HCT116 (cell line): ENCODE measurements around the gene STRADA. TPM values are rescaled to one million over a fixed set of nuclear protein-coding genes. Genes with fewer than 3 reads are reported as not detected.

ENCODE experiments used
- ATAC-seq: fragments of 200-7000 bp; cut with Tn5 transposase; 2 replicates; pipeline ENCODE4 v1.9.1; 2020; ENCODE audit warnings: mild to moderate bottlenecking, moderate library complexity
- BruUV-seq: library from RNA; stranded (reverse); fragments of 400-500 nt; replicated peaks from 2 replicates; lab custom pipeline; 2021; lab: Mats Ljungman, UMichigan
- CTCF ChIA-PET: fragments of 300-600 bp; sonication (Branson Sonifier 250); formaldehyde crosslinking; loops from one replicate; lab custom pipeline; 2021; ENCODE audit warnings: antibody characterized with exemption; lab: Charles Lee
- POLR2A ChIA-PET: fragments of 300-600, 350-600 bp; sonication (Branson Sonifier 250); formaldehyde crosslinking; loops from one replicate; lab custom pipeline; 2021; ENCODE audit warnings: antibody characterized with exemption; lab: Charles Lee
- RAD21 ChIA-PET, 2 experiments: fragments of 300-600 bp; sonication (Branson Sonifier 250); formaldehyde crosslinking; loops; one replicate each; lab custom pipeline; 2023; ENCODE audit warnings: low total read pairs in 2 of 2; ENCODE audit not compliant: uncharacterized antibody in 2 of 2, unreplicated experiment in 2 of 2, low non-redundant PET in 1 of 2; lab: Charles Lee
- DNase-seq: peaks from one replicate; pipeline ENCODE4 v3.0.0-alpha.2; 2010; ENCODE audit warnings: low read depth, low spot score
- H2AFZ ChIP-seq: fragments of 200-600 bp; shearing (Covaris generic), sonication (generic); 2 replicates; pipeline ENCODE4 v1.6.1; 2017; ENCODE audit warnings: low read depth, mixed run types, mixed read lengths, antibody characterized with exemption, low read length; ENCODE audit not compliant: poor library complexity, severe bottlenecking
- H3K27ac ChIP-seq: 2 replicates; pipeline ENCODE4 v1.5.1; 2012; ENCODE audit warnings: low read depth, low read length
- H3K27me3 ChIP-seq: fragments of 200-600 bp; sonication (generic); 2 replicates; pipeline ENCODE4 v1.6.1; 2016; ENCODE audit warnings: mixed run types, low read length, mixed read lengths; ENCODE audit not compliant: insufficient read depth
- H3K36me3 ChIP-seq, 2 experiments: fragments of 200-500 bp in 1 of 2; fragments of 200-600 bp in 1 of 2; sonication (Bioruptor generic) in 1 of 2; sonication (generic) in 1 of 2; 2 replicates each; pipeline versions ENCODE4 v1.5.1 to v1.6.1; 2014 to 2016; ENCODE audit warnings: low read length in 2 of 2, inconsistent platforms in 1 of 2, mixed read lengths in 1 of 2, mixed run types in 1 of 2; ENCODE audit not compliant: insufficient read depth in 2 of 2, control insufficient read depth in 1 of 2
- H3K4me1 ChIP-seq, 2 experiments: fragments of 200-600 bp in 1 of 2; sonication (generic) in 1 of 2; 2 replicates each; pipeline versions ENCODE4 v1.5.1 to v1.6.1; 2012 to 2017; ENCODE audit warnings: low read length in 2 of 2, inconsistent platforms in 1 of 2, mild to moderate bottlenecking in 1 of 2, mixed read lengths in 1 of 2, mixed run types in 1 of 2, moderate library complexity in 1 of 2; ENCODE audit not compliant: insufficient read depth in 2 of 2, control insufficient read depth in 1 of 2
- H3K4me2 ChIP-seq: fragments of 200-600 bp; sonication (generic); 2 replicates; pipeline ENCODE4 v1.6.1; 2017; ENCODE audit warnings: mixed run types, low read length, mixed read lengths
- H3K4me3 ChIP-seq, 2 experiments: fragments of 200-600 bp in 1 of 2; sonication (generic) in 1 of 2; replicated peaks in 1 of 2; 2 replicates each; pipeline ENCODE4 v1.5.1; 2011 to 2016; ENCODE audit warnings: low read length in 2 of 2, control low read depth in 1 of 2, low read depth in 1 of 2, mild to moderate bottlenecking in 1 of 2, mixed read lengths in 1 of 2, mixed run types in 1 of 2
- H3K79me2 ChIP-seq: fragments of 200-600 bp; sonication (generic); 2 replicates; pipeline ENCODE4 v1.6.1; 2017; ENCODE audit warnings: mild to moderate bottlenecking, mixed run types, low read length, moderate library complexity, mixed read lengths; ENCODE audit not compliant: insufficient read depth
- H3K9ac ChIP-seq: fragments of 200-600 bp; sonication (generic); 2 replicates; pipeline ENCODE4 v1.6.1; 2016; ENCODE audit warnings: low read length, mixed read lengths
- H3K9me2 ChIP-seq: fragments of 200-600 bp; sonication (generic), shearing (Covaris generic); 2 replicates; pipeline ENCODE4 v1.6.1; 2017; ENCODE audit warnings: mixed run types, mild to moderate bottlenecking, moderate library complexity; ENCODE audit not compliant: insufficient read depth
- H3K9me3 ChIP-seq, 2 experiments: fragments of 200-500 bp in 1 of 2; fragments of 200-600 bp in 1 of 2; sonication (Bioruptor generic) in 1 of 2; sonication (generic) in 1 of 2; 2 replicates each; pipeline ENCODE4 v1.6.1; 2014 to 2017; ENCODE audit warnings: low read length in 2 of 2, mixed read lengths in 2 of 2, inconsistent platforms in 1 of 2, low read depth in 1 of 2, mild to moderate bottlenecking in 1 of 2, mixed run types in 1 of 2, moderate library complexity in 1 of 2; ENCODE audit not compliant: control insufficient read depth in 1 of 2, insufficient read depth in 1 of 2
- H4K20me1 ChIP-seq: fragments of 200-600 bp; sonication (generic), shearing (Covaris generic); 2 replicates; pipeline ENCODE4 v1.6.1; 2017; ENCODE audit warnings: mixed run types, mild to moderate bottlenecking, moderate library complexity; ENCODE audit not compliant: insufficient read depth
- CBX3 ChIP-seq: IDR thresholded peaks from 2 replicates; pipeline ENCODE4 v1.6.1; 2012; ENCODE audit warnings: low read depth
- ELF1 ChIP-seq: IDR thresholded peaks from 2 replicates; pipeline ENCODE4 v1.6.1; 2012; ENCODE audit warnings: low read depth, borderline replicate concordance
- FOSL1 ChIP-seq: IDR thresholded peaks from 2 replicates; pipeline ENCODE4 v1.6.1; 2012; ENCODE audit warnings: low read depth
- JUND ChIP-seq: IDR thresholded peaks from 2 replicates; pipeline ENCODE4 v1.6.1; 2012
- POLR2AphosphoS5 ChIP-seq: IDR thresholded peaks from 2 replicates; pipeline ENCODE4 v1.6.1; 2011; ENCODE audit warnings: mild to moderate bottlenecking, low read depth, low read length, moderate library complexity
- RAD21 ChIP-seq: IDR thresholded peaks from 2 replicates; pipeline ENCODE4 v1.6.1; 2012; ENCODE audit warnings: low read depth, mild to moderate bottlenecking
- SIN3A ChIP-seq: IDR thresholded peaks from 2 replicates; pipeline ENCODE4 v1.6.1; 2012; ENCODE audit warnings: low read depth
- SP1 ChIP-seq: IDR thresholded peaks from 2 replicates; pipeline ENCODE4 v1.6.1; 2012; ENCODE audit warnings: low read depth
- SRF ChIP-seq: IDR thresholded peaks from 2 replicates; pipeline ENCODE4 v1.6.1; 2012; ENCODE audit warnings: low read depth
- TCF7L2 ChIP-seq: IDR thresholded peaks from 2 replicates; pipeline ENCODE4 v1.7.0; 2011; ENCODE audit warnings: borderline replicate concordance, inconsistent platforms; ENCODE audit not compliant: insufficient read depth, insufficient read length; ENCODE audit errors: extremely low read depth
- YY1 ChIP-seq: IDR thresholded peaks from 2 replicates; pipeline ENCODE4 v1.6.1; 2011; ENCODE audit warnings: low read length, low read depth, moderate library complexity, mild to moderate bottlenecking; ENCODE audit not compliant: insufficient replicate concordance; ENCODE audit errors: extremely low read depth
- ZFX ChIP-seq: fragments of 450-650 bp; IDR thresholded peaks from 2 replicates; pipeline ENCODE4 v1.6.1; 2017
- ZNF274 ChIP-seq: fragments of 200-500 bp; sonication (Bioruptor generic); IDR thresholded peaks from 2 replicates; pipeline ENCODE4 v1.6.1; 2014; ENCODE audit warnings: mild to moderate bottlenecking, low read depth, low read length, inconsistent platforms
- intact Hi-C: fragments of 100-400 bp; cut with micrococcal nuclease; formaldehyde crosslinking; loops from 2 replicates; pipeline ENCODE4 v1.10.0; 2022
- total RNA-seq: library from RNA; stranded (reverse); gene quantifications from one replicate; pipeline ENCODE4 v1.2.1, GENCODE V29; 2021; ENCODE audit not compliant: unreplicated experiment
- TF ChIP-seq, protein P1 (sequence below): IDR thresholded peaks from 2 replicates; pipeline ENCODE4 v1.6.1; 2012
- TF ChIP-seq, protein P2 (sequence below): IDR thresholded peaks from 2 replicates; pipeline ENCODE4 v1.6.1; 2012
- TF ChIP-seq, protein P3 (sequence below): IDR thresholded peaks from 2 replicates; pipeline ENCODE4 v1.6.1; 2012; ENCODE audit warnings: low read depth

Gene STRADA
- total RNA-seq, 1 experiment from 2014 or later, result 38.0 TPM

DNA sequence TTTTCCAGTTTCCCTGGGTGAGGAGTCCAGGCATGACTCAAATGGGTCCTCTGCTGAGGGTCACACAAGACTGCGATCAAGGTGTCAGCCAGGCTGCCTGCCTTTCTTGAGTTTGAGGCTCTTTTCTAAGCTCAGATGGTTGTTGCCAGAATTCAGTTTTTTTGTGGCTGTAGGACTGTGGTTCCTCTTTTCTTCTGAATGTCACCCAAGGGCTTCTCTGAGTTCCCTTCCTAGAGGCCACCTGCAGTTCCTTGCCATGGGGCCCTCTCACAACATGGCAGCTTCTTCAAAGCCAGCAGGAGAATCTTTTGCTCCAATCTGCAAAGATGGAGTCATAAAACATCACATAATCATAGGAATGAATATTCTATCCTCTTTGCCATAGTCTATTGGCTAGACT lies 59.2 kb downstream of the STRADA start (continued):
- TF ChIP-seq CBX3, result no peak

DNA sequence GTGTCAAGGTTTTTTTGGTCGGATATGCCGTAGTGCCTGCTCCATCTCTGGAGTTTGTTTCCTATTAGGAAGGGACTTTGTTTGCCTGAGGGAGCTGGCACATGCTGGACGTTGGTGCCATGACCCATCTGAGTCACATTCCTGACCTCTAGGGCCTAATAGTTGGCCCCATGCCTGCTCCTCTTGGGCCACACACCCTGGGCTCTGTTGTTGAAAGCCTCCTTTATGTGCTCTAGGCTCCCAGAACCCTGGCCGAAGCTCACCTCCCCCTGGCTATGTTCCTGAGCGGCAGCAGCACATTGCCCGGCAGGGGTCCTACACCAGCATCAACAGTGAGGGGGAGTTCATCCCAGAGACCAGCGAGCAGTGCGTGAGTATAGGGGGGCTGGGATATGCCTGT lies 60.1 kb downstream of the STRADA start:
- Histone ChIP-seq H3K27ac (no peak overlapping the region), H3K79me2 (no peaks in the 10 kb centered on the region), H3K4me3 (no peak overlapping the region), H3K9me3 (no peaks in the 10 kb centered on the region), H3K4me2 (no peak overlapping the region), H2AFZ (no peak overlapping the region), H3K36me3 (no peaks in the 10 kb centered on the region), H3K4me1 (peaks cover 3% of the 10 kb centered on the region in 2 experiments; a peak in 3 of 4 replicates), H3K9me2 (no peaks in the 10 kb centered on the region), H4K20me1 (no peaks in the 10 kb centered on the region), H3K27me3 (no peaks in the 10 kb centered on the region), H3K9ac (no peak overlapping the region)
- ChIA-PET POLR2A (no interaction called here), RAD21 (no interaction called here), CTCF (interaction anchor here (1.3 to 1.5 kb wide), 2 partner anchors 13 to 17 kb away, joined by 3 read pairs; no protein-coding TSS in a partner anchor)
- intact Hi-C loops, result no loop called here
- DNase-seq (no peak), ATAC-seq (no peak)
- no peak for TF ChIP-seq ZFX
- TF ChIP-seq FOSL1, result no peak
- TF ChIP-seq POLR2AphosphoS5, result no peak
- no TSS peak for BruUV-seq

DNA sequence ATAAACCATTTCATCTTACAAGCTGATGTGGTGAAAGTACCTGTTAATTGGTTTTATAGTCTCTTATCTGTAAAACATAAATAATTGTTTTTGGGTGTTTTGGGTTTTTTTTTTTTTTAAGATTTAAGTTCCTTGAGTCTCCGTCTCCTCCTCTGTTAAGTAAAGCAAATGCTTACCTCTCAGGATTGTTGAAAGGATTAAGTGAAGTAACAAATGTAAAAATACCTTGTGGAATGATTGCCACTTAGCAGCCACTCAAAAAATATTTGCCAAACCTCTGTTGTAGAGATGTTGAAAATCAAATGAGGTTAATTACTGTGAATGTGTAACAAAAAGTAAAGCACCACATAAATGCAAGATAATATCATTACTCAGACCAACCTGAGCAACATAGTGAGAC lies 60.9 kb downstream of the STRADA start:
- no peak for ATAC-seq
- Histone ChIP-seq H3K9me3 (no peaks in the 10 kb centered on the region), H3K27me3 (no peaks in the 10 kb centered on the region), H3K4me3 (no peak overlapping the region), H3K9me2 (no peaks in the 10 kb centered on the region), H3K4me1 (peaks cover 10 to 11% of the 10 kb centered on the region in 2 experiments), H4K20me1 (no peaks in the 10 kb centered on the region), H3K36me3 (no peaks in the 10 kb centered on the region), H3K9ac (no peak overlapping the region), H3K79me2 (no peaks in the 10 kb centered on the region), H2AFZ (no peak overlapping the region), H3K4me2 (no peak overlapping the region), H3K27ac (no peak overlapping the region)
- intact Hi-C loops, result no loop called here
- no TSS peak for BruUV-seq
- CTCF ChIA-PET, result interaction anchor here (1.3 to 2.8 kb wide), 2 partner anchors 14 to 256 kb away, joined by 3 to 16 read pairs; no protein-coding TSS in a partner anchor
- DNase-seq, result no peak
- RAD21 ChIA-PET, result no interaction called here
- POLR2A ChIA-PET, result no interaction called here
- TF ChIP-seq SIN3A, result no peak
- TF ChIP-seq YY1, result no peak
- TF ChIP-seq RAD21, result no peak
- no peak for TF ChIP-seq SP1
- no peak for TF ChIP-seq ELF1
- no peak for TF ChIP-seq ZNF274
- no peak for TF ChIP-seq TCF7L2
- TF ChIP-seq, protein P1, sequence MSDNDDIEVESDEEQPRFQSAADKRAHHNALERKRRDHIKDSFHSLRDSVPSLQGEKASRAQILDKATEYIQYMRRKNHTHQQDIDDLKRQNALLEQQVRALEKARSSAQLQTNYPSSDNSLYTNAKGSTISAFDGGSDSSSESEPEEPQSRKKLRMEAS, result no peak
- TF ChIP-seq, protein P2, sequence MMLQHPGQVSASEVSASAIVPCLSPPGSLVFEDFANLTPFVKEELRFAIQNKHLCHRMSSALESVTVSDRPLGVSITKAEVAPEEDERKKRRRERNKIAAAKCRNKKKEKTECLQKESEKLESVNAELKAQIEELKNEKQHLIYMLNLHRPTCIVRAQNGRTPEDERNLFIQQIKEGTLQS, result no peak
- TF ChIP-seq, protein P3, sequence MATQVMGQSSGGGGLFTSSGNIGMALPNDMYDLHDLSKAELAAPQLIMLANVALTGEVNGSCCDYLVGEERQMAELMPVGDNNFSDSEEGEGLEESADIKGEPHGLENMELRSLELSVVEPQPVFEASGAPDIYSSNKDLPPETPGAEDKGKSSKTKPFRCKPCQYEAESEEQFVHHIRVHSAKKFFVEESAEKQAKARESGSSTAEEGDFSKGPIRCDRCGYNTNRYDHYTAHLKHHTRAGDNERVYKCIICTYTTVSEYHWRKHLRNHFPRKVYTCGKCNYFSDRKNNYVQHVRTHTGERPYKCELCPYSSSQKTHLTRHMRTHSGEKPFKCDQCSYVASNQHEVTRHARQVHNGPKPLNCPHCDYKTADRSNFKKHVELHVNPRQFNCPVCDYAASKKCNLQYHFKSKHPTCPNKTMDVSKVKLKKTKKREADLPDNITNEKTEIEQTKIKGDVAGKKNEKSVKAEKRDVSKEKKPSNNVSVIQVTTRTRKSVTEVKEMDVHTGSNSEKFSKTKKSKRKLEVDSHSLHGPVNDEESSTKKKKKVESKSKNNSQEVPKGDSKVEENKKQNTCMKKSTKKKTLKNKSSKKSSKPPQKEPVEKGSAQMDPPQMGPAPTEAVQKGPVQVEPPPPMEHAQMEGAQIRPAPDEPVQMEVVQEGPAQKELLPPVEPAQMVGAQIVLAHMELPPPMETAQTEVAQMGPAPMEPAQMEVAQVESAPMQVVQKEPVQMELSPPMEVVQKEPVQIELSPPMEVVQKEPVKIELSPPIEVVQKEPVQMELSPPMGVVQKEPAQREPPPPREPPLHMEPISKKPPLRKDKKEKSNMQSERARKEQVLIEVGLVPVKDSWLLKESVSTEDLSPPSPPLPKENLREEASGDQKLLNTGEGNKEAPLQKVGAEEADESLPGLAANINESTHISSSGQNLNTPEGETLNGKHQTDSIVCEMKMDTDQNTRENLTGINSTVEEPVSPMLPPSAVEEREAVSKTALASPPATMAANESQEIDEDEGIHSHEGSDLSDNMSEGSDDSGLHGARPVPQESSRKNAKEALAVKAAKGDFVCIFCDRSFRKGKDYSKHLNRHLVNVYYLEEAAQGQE, result no peak
- no peak for TF ChIP-seq SRF
- no peak for TF ChIP-seq CBX3
- TF ChIP-seq JUND, result no peak
